A549 (cell line): Measurements from ENCODE around the gene CMKLR1. TPM values are rescaled to one million over a fixed set of nuclear protein-coding genes. Genes with fewer than 3 reads are reported as not detected.

ENCODE experiments used
- ATAC-seq, 2 experiments: fragments of 200-7000 bp in 1 of 2; fragments of >200 bp in 1 of 2; cut with Nextera tagmentation in 1 of 2; cut with Tn5 transposase in 1 of 2; 3 replicates each; pipeline versions ENCODE4 v1.8.0 to v1.9.1; 2018 to 2020; ENCODE audit warnings: mild to moderate bottlenecking in 1 of 2, moderate library complexity in 1 of 2
- CTCF ChIA-PET: fragments of 300-600 bp; sonication (Branson Sonifier 250); formaldehyde crosslinking; extraction: SDS; loops from one replicate; lab custom pipeline; 2021; ENCODE audit warnings: antibody characterized with exemption, inconsistent platforms; lab: Yijun Ruan, JAX
- POLR2A ChIA-PET: fragments of 350-600 bp; formaldehyde crosslinking; extraction: SDS; loops from one replicate; lab custom pipeline; 2021; ENCODE audit warnings: antibody characterized with exemption, inconsistent platforms; lab: Yijun Ruan, JAX
- DNase-seq, 2 experiments: peaks; one replicate each; pipeline versions ENCODE4 v3.0.0 to v3.0.0-alpha.2; 2011 to 2016; ENCODE audit warnings: low read depth in 1 of 2, low spot score in 1 of 2
- FAIRE-seq: peaks from 2 replicates; lab custom pipeline; 2011; peaks lifted over from hg19 to GRCh38; lab: Jason Lieb, UNC
- H3K27ac ChIP-seq, 2 experiments: fragments of >200 bp; sonication (Bioruptor Twin); formaldehyde crosslinking; 3 replicates each; pipeline ENCODE4 v1.5.1; 2016 to 2017
- H3K4me1 ChIP-seq: fragments of >200 bp; sonication (Bioruptor Twin); formaldehyde crosslinking; 3 replicates; pipeline ENCODE4 v1.6.1; 2016
- H3K4me2 ChIP-seq: fragments of >200 bp; sonication (Bioruptor Twin); formaldehyde crosslinking; 3 replicates; pipeline ENCODE4 v1.6.1; 2016
- H3K4me3 ChIP-seq: fragments of >200 bp; sonication (Bioruptor Twin); formaldehyde crosslinking; 3 replicates; pipeline ENCODE4 v1.5.1; 2016
- H3K9me3 ChIP-seq: fragments of >200 bp; sonication (Bioruptor Twin); formaldehyde crosslinking; 3 replicates; pipeline ENCODE4 v1.6.1; 2016
- BCL3 ChIP-seq: fragments of >200 bp; sonication (Bioruptor Twin); formaldehyde crosslinking; IDR thresholded peaks from 3 replicates; pipeline ENCODE4 v1.6.1; 2016
- BHLHE40 ChIP-seq: IDR thresholded peaks from 2 replicates; pipeline ENCODE4 v1.6.1; 2012; ENCODE audit warnings: low read depth, low read length, inconsistent platforms
- CEBPB ChIP-seq, 2 experiments: fragments of >200 bp in 1 of 2; sonication (Bioruptor Twin) in 1 of 2; formaldehyde crosslinking in 1 of 2; IDR thresholded peaks; 2 replicates each; pipeline ENCODE4 v1.6.1; 2012 to 2016
- CTCF ChIP-seq: fragments of >200 bp; sonication (Bioruptor Twin); formaldehyde crosslinking; IDR thresholded peaks from 3 replicates; pipeline ENCODE4 v1.5.1; 2016
- EHMT2 ChIP-seq: fragments of 200-600 bp; sonication (generic); IDR thresholded peaks from 2 replicates; pipeline ENCODE4 v1.6.1; 2016; ENCODE audit warnings: antibody characterized with exemption, low read depth, mild to moderate bottlenecking, moderate library complexity
- EP300 ChIP-seq, 2 experiments: fragments of >200 bp; sonication (Bioruptor Twin); formaldehyde crosslinking; IDR thresholded peaks; 2 replicates in 1 of 2; 3 replicates in 1 of 2; pipeline ENCODE4 v1.6.1; 2016 to 2017
- ESRRA ChIP-seq: fragments of 150-350 bp; IDR thresholded peaks from 2 replicates; pipeline ENCODE4 v1.6.1; 2014; ENCODE audit warnings: mild to moderate bottlenecking, low read length, borderline replicate concordance
- FOXS1 ChIP-seq: fragments of 250-450 bp; sonication (Bioruptor Pico); IDR thresholded peaks from 2 replicates; pipeline ENCODE4 v1.5.0; 2020; ENCODE audit warnings: mild to moderate bottlenecking, moderate library complexity
- HMGXB4 ChIP-seq: fragments of 250-450 bp; sonication (Bioruptor Pico); IDR thresholded peaks from 2 replicates; pipeline ENCODE4 v1.5.0; 2021; ENCODE audit warnings: mild to moderate bottlenecking, moderate library complexity, borderline replicate concordance
- HOXA7 ChIP-seq: fragments of 250-450 bp; sonication (Bioruptor Pico); IDR thresholded peaks from 2 replicates; pipeline ENCODE4 v1.5.0; 2020; ENCODE audit warnings: mild to moderate bottlenecking, moderate library complexity
- HOXB5 ChIP-seq: fragments of 250-450 bp; sonication (Bioruptor Pico); IDR thresholded peaks from 2 replicates; pipeline ENCODE4 v1.5.0; 2020; ENCODE audit warnings: mild to moderate bottlenecking, moderate library complexity
- JUNB ChIP-seq: fragments of >200 bp; sonication (Bioruptor Twin); formaldehyde crosslinking; IDR thresholded peaks from 2 replicates; pipeline ENCODE4 v1.6.1; 2016
- KDM5A ChIP-seq: fragments of 200-600 bp; sonication (generic); IDR thresholded peaks from 2 replicates; pipeline ENCODE4 v1.6.1; 2016; ENCODE audit warnings: antibody characterized with exemption, mild to moderate bottlenecking
- MAFK ChIP-seq: fragments of 450-650 bp; IDR thresholded peaks from 2 replicates; pipeline ENCODE4 v1.6.1; 2014; ENCODE audit not compliant: partially characterized antibody
- MAZ ChIP-seq: fragments of 150-350 bp; IDR thresholded peaks from 2 replicates; pipeline ENCODE4 v1.6.1; 2014; ENCODE audit warnings: antibody characterized with exemption, low read depth, low read length, borderline replicate concordance
- MYC ChIP-seq: IDR thresholded peaks from 2 replicates; pipeline ENCODE4 v1.6.1; 2012; ENCODE audit warnings: mild to moderate bottlenecking, inconsistent platforms, low read length, improper control_type of control experiment, borderline replicate concordance
- NR3C1 ChIP-seq: fragments of >200 bp; sonication (Bioruptor Twin); formaldehyde crosslinking; IDR thresholded peaks from 3 replicates; pipeline ENCODE4 v1.6.1; 2017
- POLR2A ChIP-seq: IDR thresholded peaks from 2 replicates; pipeline ENCODE4 v1.6.1; 2012; ENCODE audit warnings: mild to moderate bottlenecking, low read length
- RCOR1 ChIP-seq: fragments of 150-350 bp; IDR thresholded peaks from 2 replicates; pipeline ENCODE4 v1.6.1; 2014; ENCODE audit warnings: antibody characterized with exemption, low read length, low read depth
- RNF2 ChIP-seq: fragments of 200-600 bp; sonication (generic); IDR thresholded peaks from 2 replicates; pipeline ENCODE4 v1.6.1; 2016; ENCODE audit warnings: low read depth, mild to moderate bottlenecking, antibody characterized with exemption, moderate library complexity, borderline replicate concordance
- TFCP2L1 ChIP-seq: fragments of 250-450 bp; sonication (Bioruptor Pico); IDR thresholded peaks from 2 replicates; pipeline ENCODE4 v1.5.0; 2021; ENCODE audit warnings: mild to moderate bottlenecking
- ZC3H11A ChIP-seq: fragments of 450-650 bp; IDR thresholded peaks from 2 replicates; pipeline ENCODE4 v1.6.1; 2014; ENCODE audit warnings: antibody characterized with exemption, mild to moderate bottlenecking
- ZFP36 ChIP-seq: fragments of 450-650 bp; IDR thresholded peaks from 2 replicates; pipeline ENCODE4 v1.6.1; 2014; ENCODE audit warnings: borderline replicate concordance; ENCODE audit not compliant: partially characterized antibody
- ZSCAN20 ChIP-seq: fragments of 250-450 bp; sonication (Bioruptor Pico); IDR thresholded peaks from 2 replicates; pipeline ENCODE4 v1.8.0; 2022; ENCODE audit warnings: mild to moderate bottlenecking, moderate library complexity
- WGBS: methylation state at CpG from one replicate; pipeline ENCODE4 v1.1.6; 2017; ENCODE audit errors: missing lambda C conversion rate; 5-methylcytosine and 5-hydroxymethylcytosine counted together
- polyA plus RNA-seq, 4 experiments: library from polyadenylated mRNA; depleted of rRNA in 3 of 4; stranded (reverse); fragments of >200 nt; fragmentation: RNase III in 1 of 4; extraction: RNeasy Plus Mini Kit Qiagen cat#74134 plus additional on column Dnase treatment in 1 of 4; gene quantifications; 2 replicates in 3 of 4; 3 replicates in 1 of 4; pipeline ENCODE4 v1.2.3, GENCODE V29; 2011 to 2017

The CMKLR1 gene
- polyA plus RNA-seq, 2 of the 4 experiments (the other 2 are of a cell fraction): not detected

GRCh38 chr12:108301346-108301745, 37.8 kb downstream of the CMKLR1 start:
- H3K4me2 ChIP-seq: no peak overlapping the region
- peaks cover 13% of the 10 kb centered on the region; the same call in 2 of the 3 replicates for H3K4me1 ChIP-seq
- no peaks in the 10 kb centered on the region for H3K9me3 ChIP-seq
- POLR2A ChIA-PET: no interaction called here
- DNase-seq (no peak), FAIRE-seq (no peak), ATAC-seq (no peak)
- CTCF ChIA-PET: no interaction called here
- H3K4me3 ChIP-seq: no peak overlapping the region
- no peak for TF ChIP-seq RNF2
- TF ChIP-seq CTCF: no peak
- no peak for TF ChIP-seq MAZ
- TF ChIP-seq ZC3H11A: no peak
- no peak for TF ChIP-seq JUNB
- no peak for TF ChIP-seq ESRRA
- no peak for TF ChIP-seq CEBPB (IDR thresholded peaks at IDR 0.05)
- TF ChIP-seq BCL3: no peak
- WGBS: 72% methylated on average over 6 of the region's 6 CpGs
- no peak overlapping the region for H3K27ac ChIP-seq

GRCh38 chr12:108299980-108300696, 39.0 kb downstream of the CMKLR1 start:
- no peaks in the 10 kb centered on the region for H3K9me3 ChIP-seq
- peaks cover 13% of the 10 kb centered on the region; the same call in 2 of the 3 replicates for H3K4me1 ChIP-seq

GRCh38 chr12:108299516-108299915, 39.6 kb downstream of the CMKLR1 start:
- peaks cover 13% of the 10 kb centered on the region; the same call in 2 of the 3 replicates for H3K4me1 ChIP-seq
- ATAC-seq (no peak), FAIRE-seq (no peak), DNase-seq (no peak)
- H3K27ac ChIP-seq: no peak overlapping the region
- no peaks in the 10 kb centered on the region for H3K9me3 ChIP-seq
- H3K4me2 ChIP-seq: no peak overlapping the region
- no peak overlapping the region for H3K4me3 ChIP-seq
- POLR2A ChIA-PET: no interaction called here
- CTCF ChIA-PET: interaction anchor here (1.2 kb wide), 1 partner anchor 15 kb away, joined by 3 read pairs; no protein-coding TSS in a partner anchor
- TF ChIP-seq KDM5A (no peak), CEBPB (IDR thresholded peaks at IDR 0.05) (no peak), FOXS1 (no peak), NR3C1 (no peak), ZSCAN20 (no peak), RCOR1 (no peak), MAFK (no peak)
- 50% methylated on average over 4 of the region's 4 CpGs for WGBS

More at GRCh38 chr12:108299980-108300696, 39.0 kb downstream of the CMKLR1 start:
- H3K4me2 ChIP-seq: no peak overlapping the region
- H3K4me3 ChIP-seq: no peak overlapping the region
- ChIA-PET POLR2A (no interaction called here), CTCF (interaction anchor here (1.2 kb wide), 1 partner anchor 14 kb away, joined by 3 read pairs; no protein-coding TSS in a partner anchor)
- WGBS: 80% methylated on average over 7 of the region's 7 CpGs
- H3K27ac ChIP-seq: no peak overlapping the region
- TF ChIP-seq EHMT2 (no peak), EP300 (IDR thresholded peaks at IDR 0.05) (no peak)
- ATAC-seq (no peak), DNase-seq (no peak), FAIRE-seq (no peak)

GRCh38 chr12:108298761-108299275, 40.3 kb downstream of the CMKLR1 start:
- no peak for DNase-seq
- FAIRE-seq: no peak
- Histone ChIP-seq H3K4me2 (no peak overlapping the region), H3K4me3 (no peak overlapping the region), H3K9me3 (no peaks in the 10 kb centered on the region), H3K4me1 (peaks cover 13% of the 10 kb centered on the region; the same call in 2 of the 3 replicates), H3K27ac (no peak overlapping the region)
- POLR2A ChIA-PET: no interaction called here
- WGBS: 37% methylated on average over 5 of the region's 6 CpGs
- no peak for TF ChIP-seq BHLHE40
- TF ChIP-seq HOXB5 (CRISPR knock-in tag): no peak
- TF ChIP-seq ZFP36: no peak
- TF ChIP-seq RCOR1: no peak
- no peak for TF ChIP-seq TFCP2L1 (CRISPR knock-in tag)
- no peak for TF ChIP-seq HMGXB4 (CRISPR knock-in tag)
- TF ChIP-seq MYC: no peak
- no peak for TF ChIP-seq POLR2A
- no peak for TF ChIP-seq HOXA7 (CRISPR knock-in tag)
- TF ChIP-seq, all 56 proteins: peak for 0
- CTCF ChIA-PET: interaction anchor here (1.6 kb wide), 1 partner anchor 319 kb away, joined by 3 read pairs; no protein-coding TSS in a partner anchor
- ATAC-seq: no peak
